T-helper 17 cell (primary cell): ENCODE results near the gene MAPK7. TPM values are rescaled to one million over a fixed set of nuclear protein-coding genes. Genes with fewer than 3 reads are reported as not detected.
A peak's percentile ranks its signal among the peaks of the same experiment; 100 is the strongest.

Experiments used
- ATAC-seq: fragments of 150-1000 bp; cut with Tn5 transposase; 2 replicates; pipeline ENCODE4 v1.10.0; 2021; ENCODE audit warnings: mild to moderate bottlenecking, moderate library complexity
- DNase-seq, 3 donors: peaks; one replicate each; pipeline versions ENCODE4 v3.0.0 to v3.0.0-alpha.2; 2020 to 2021
- H3K9me3 ChIP-seq: one replicate; pipeline ENCODE4 v1.7.0; 2013; ENCODE audit warnings: low read length, mild to moderate bottlenecking; ENCODE audit not compliant: control insufficient read depth, poor library complexity, severe bottlenecking
- H3K27ac Mint-ChIP-seq: one replicate; pipeline ENCODE4 v1.8.0; 2022; ENCODE audit warnings: mild to moderate bottlenecking, moderate library complexity, mixed read lengths
- H3K27me3 Mint-ChIP-seq: one replicate; pipeline ENCODE4 v1.8.0; 2022; ENCODE audit warnings: mixed read lengths
- H3K36me3 Mint-ChIP-seq: one replicate; pipeline ENCODE4 v1.8.0; 2022; ENCODE audit warnings: low read depth, mixed read lengths
- H3K4me1 Mint-ChIP-seq: one replicate; pipeline ENCODE4 v1.8.0; 2022; ENCODE audit warnings: mild to moderate bottlenecking, mixed read lengths
- H3K4me3 Mint-ChIP-seq: one replicate; pipeline ENCODE4 v1.8.0; 2022; ENCODE audit warnings: mild to moderate bottlenecking, moderate library complexity, mixed read lengths
- total RNA-seq, 4 donors: library from RNA in 2 of 4; stranded (reverse) in 2 of 4; gene quantifications; one replicate each; pipeline ENCODE4 v1.2.3 and lab custom pipeline; 2022 to 2026

The MAPK7 gene
- total RNA-seq, 2 donors from 2014 or later, result 16.7 to 20.3 TPM

DNA sequence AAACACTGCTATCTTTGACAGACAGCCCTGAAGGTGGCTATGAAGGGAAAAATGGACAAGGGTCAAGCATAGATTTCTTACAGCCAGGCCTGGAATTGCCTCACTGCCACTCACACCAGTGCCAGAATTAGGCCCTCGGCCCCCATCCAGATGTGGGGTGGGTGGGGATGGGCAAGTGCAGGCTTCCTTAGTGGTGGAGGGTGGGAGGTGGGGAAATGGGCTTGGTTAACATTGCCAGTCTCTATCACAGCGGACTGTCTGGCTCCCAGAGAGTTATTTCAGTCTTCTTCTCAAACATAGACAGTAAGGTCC lies 40.6 kb upstream of the MAPK7 start:
- no peaks in the 10 kb centered on the region for H3K9me3 ChIP-seq
- no peak for ATAC-seq
- Mint-ChIP-seq H3K27me3 (peaks cover 34% of the 10 kb centered on the region), H3K4me3 (no peak overlapping the region), H3K27ac (no peak overlapping the region), H3K36me3 (peaks cover 6% of the 10 kb centered on the region), H3K4me1 (peaks cover 11% of the 10 kb centered on the region)
- no peak for DNase-seq

DNA sequence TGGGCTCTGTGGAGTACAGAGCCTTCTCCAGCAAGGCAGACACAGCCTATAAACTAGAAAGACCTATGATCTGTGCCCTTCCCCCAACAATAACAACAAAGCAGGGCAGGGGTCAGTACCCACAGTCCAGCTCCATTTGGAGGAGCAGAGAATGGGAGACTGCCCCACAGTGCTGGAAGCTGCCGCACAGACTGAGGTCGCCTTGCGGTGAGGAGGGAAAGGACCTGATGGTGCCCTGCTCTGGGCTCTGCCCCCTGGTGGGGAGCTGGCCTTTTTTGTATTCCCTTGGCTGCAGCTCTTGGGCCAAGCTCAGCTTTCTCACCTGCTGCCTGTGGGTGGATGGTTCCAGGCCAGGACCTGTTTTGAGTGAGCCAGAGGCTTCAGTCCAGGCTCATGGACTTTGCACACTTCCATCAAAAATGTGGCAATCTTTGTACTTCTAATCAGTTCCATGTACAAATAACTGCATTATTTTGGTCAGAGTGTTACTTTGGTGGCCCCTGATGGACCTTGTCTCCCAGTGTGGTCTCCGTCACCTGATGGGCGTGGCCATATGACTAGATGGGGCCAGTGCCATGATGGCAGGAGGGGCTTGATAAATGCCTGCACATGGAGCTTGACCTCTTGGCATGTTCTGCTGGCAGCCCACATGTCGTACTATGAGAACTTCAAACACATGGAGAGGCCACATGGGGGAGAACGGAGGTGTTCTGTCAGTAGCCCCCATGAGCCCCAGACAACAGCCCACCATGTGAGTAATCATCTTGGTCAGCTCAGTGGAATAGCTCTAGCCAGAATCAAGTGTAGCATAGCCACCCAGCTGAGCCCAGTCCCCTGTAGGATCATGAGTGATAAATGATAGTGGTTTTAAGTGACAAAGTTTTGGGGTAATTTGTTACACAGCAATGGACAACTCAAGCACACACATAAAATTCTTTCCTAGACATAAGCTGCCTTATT lies 40.0 kb upstream of the MAPK7 start:
- ATAC-seq (peak; percentile 97), DNase-seq (peak; percentile 44 to 60 (median 48))
- Mint-ChIP-seq H3K27ac (no peak overlapping the region), H3K27me3 (peaks cover 34% of the 10 kb centered on the region), H3K36me3 (peaks cover 6% of the 10 kb centered on the region), H3K4me1 (peaks cover 10% of the 10 kb centered on the region), H3K4me3 (no peak overlapping the region)
- no peaks in the 10 kb centered on the region for H3K9me3 ChIP-seq

GRCh38 chr17:19339341-19339815 lies 38.9 kb upstream of the MAPK7 start:
- H3K4me1 Mint-ChIP-seq, result peaks cover 10% of the 10 kb centered on the region
- no peak for DNase-seq
- no peak overlapping the region for H3K4me3 Mint-ChIP-seq
- no peak for ATAC-seq
- no peak overlapping the region for H3K27ac Mint-ChIP-seq
- H3K27me3 Mint-ChIP-seq, result peaks cover 34% of the 10 kb centered on the region
- H3K9me3 ChIP-seq, result no peaks in the 10 kb centered on the region
- H3K36me3 Mint-ChIP-seq, result peaks cover 6% of the 10 kb centered on the region

DNA sequence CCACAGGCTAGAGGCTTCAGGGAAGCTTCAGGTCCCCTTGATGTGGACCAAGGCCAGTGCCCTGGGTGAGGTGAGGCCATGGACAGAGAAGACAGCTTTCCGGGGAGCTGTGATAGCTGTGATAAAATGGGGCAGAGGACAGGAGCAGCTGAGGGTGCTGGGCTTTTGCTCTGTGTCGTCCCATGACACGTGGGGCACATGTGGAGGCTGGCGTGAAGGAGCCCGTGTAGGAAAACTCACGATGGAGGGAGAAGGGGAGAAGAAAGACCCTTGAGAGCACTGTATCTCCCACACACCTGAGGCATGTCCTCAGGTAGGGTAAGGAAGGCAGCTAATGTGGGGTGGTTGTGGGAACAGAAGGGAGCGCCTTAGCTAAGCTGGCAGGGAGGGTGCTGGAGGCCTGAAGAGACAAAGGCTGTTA lies 37.1 kb upstream of the MAPK7 start:
- H3K4me1 Mint-ChIP-seq, result peaks cover 10% of the 10 kb centered on the region
- H3K27me3 Mint-ChIP-seq, result peaks cover 30% of the 10 kb centered on the region
- H3K9me3 ChIP-seq, result no peaks in the 10 kb centered on the region
- no peak for DNase-seq
- no peak overlapping the region for H3K4me3 Mint-ChIP-seq
- H3K36me3 Mint-ChIP-seq, result peaks cover 6% of the 10 kb centered on the region
- ATAC-seq, result no peak
- H3K27ac Mint-ChIP-seq, result no peak overlapping the region

DNA sequence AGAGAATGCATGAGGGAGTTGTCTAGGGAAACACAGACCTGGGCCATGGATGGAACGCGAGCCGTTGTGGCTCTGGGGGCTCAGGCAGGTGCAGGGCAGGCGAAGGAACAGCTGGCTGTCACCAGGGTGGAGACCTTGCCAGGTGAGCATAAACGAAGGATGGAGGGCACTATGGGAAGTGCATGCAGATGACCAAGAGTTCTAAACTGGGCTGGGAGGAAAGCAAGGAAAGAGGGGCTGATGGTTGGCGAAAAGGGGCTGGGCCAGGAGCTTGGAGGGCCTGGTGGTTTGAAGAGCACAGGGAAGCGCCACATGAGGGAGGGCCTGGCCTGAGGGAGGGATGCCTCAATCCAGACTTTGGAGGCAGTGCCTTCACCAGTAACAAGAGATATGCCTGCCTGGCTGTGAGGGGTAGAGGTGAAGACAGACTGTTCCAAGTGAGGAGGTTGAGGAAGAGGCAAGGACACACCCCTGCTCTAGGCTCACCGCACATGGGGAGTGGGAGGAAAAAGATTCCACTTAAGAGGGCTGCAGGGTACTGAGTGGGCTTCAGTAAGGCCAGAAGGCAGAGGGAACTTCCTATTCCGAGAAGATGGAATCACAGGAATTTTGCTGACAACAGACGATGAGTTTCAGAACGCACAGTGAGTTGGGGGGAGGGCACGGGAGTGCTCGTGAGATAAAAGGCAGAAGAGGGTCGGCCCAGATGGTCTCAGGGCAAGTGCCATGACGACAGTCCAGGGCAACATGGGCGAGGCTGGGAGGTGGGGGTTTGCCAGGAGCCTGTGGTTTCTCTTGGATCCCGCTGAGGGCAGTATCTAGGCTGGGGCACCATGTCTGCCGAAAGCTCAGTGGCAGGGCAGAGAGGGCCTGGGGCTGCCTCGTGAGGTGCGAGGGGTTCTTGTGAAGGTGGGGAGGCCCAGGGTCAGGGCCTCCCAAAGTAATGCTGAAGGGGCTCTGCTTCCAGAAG lies 36.4 kb upstream of the MAPK7 start:
- Mint-ChIP-seq H3K4me3 (no peak overlapping the region), H3K27ac (no peak overlapping the region), H3K36me3 (peaks cover 6% of the 10 kb centered on the region), H3K27me3 (peaks cover 32% of the 10 kb centered on the region), H3K4me1 (peaks cover 10% of the 10 kb centered on the region)
- DNase-seq (no peak), ATAC-seq (no peak)
- no peaks in the 10 kb centered on the region for H3K9me3 ChIP-seq

DNA sequence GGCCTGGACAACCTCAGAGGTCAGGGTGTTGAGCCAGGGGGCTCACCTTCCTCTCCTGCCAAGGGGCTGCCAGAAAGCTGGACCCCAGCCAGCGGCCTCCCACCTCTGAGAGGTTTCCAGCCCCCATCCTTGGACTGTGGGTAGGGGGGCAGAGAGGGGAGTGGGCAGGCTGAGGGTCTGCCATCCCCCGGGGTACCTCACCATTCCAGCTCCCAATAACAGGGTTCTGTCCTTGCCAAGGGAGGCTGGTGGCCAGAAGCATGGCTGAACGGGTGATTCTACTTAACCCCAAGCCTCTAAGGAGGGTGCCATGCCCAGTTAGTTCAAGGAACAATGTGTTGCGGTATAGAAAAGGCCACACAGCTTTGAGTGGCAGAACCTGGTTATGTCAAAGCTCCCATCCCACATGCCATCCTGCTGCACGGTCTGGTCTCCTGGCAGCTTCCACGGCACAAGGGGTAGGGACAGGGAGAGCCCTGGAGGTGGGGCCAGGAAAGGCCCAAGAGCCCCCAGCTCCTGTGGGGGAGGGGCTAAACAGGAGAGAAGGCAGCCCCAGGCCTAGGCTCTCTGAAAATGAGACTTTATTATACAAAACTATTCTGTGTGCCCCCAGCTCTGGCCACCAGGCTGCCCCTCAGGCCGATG lies 35.6 kb upstream of the MAPK7 start:
- ATAC-seq, result no peak
- no peaks in the 10 kb centered on the region for H3K9me3 ChIP-seq
- Mint-ChIP-seq H3K4me3 (no peak overlapping the region), H3K4me1 (peaks cover 8% of the 10 kb centered on the region), H3K27ac (no peak overlapping the region), H3K27me3 (peaks cover 28% of the 10 kb centered on the region), H3K36me3 (peaks cover 6% of the 10 kb centered on the region)
- no peak for DNase-seq

- Mint-ChIP-seq H3K36me3 (peaks cover 6% of the 10 kb centered on the region), H3K27me3 (peaks cover 28% of the 10 kb centered on the region), H3K27ac (no peak overlapping the region), H3K4me3 (no peak overlapping the region), H3K4me1 (peaks cover 8% of the 10 kb centered on the region)
- DNase-seq, result no peak
- no peak for ATAC-seq
- H3K9me3 ChIP-seq, result no peaks in the 10 kb centered on the region
Observed at GRCh38 chr17:19343256-19343630, 35.1 kb upstream of the MAPK7 start.

DNA sequence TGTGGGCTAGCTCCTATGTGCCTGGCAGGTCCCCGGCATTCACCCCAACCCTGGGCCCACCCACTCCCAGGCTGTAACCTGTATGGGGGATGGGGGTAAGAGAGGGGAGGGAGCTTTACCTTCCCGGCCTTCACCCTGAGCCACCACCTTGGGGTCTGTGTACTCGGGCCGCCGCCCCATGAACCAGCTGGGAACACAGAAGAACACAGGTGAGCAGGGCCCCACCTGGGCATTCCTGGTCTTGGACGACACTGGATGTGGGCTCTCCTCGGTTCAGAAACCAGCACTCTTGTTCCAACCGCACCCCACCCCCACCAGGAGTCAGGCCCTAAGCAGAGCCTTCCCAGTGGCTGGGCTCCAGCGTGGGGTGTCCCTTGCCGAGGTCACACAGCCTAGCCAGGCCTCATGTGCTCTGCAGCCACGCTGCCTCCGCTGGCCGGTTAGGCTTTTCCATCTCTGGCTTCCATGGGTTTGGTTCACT lies 34.6 kb upstream of the MAPK7 start:
- peaks cover 28% of the 10 kb centered on the region for H3K27me3 Mint-ChIP-seq
- peaks cover 8% of the 10 kb centered on the region for H3K4me1 Mint-ChIP-seq
- peaks cover 6% of the 10 kb centered on the region for H3K36me3 Mint-ChIP-seq
- no peak overlapping the region for H3K4me3 Mint-ChIP-seq
- H3K9me3 ChIP-seq, result no peaks in the 10 kb centered on the region
- H3K27ac Mint-ChIP-seq, result no peak overlapping the region
- ATAC-seq (no peak), DNase-seq (no peak)

DNA sequence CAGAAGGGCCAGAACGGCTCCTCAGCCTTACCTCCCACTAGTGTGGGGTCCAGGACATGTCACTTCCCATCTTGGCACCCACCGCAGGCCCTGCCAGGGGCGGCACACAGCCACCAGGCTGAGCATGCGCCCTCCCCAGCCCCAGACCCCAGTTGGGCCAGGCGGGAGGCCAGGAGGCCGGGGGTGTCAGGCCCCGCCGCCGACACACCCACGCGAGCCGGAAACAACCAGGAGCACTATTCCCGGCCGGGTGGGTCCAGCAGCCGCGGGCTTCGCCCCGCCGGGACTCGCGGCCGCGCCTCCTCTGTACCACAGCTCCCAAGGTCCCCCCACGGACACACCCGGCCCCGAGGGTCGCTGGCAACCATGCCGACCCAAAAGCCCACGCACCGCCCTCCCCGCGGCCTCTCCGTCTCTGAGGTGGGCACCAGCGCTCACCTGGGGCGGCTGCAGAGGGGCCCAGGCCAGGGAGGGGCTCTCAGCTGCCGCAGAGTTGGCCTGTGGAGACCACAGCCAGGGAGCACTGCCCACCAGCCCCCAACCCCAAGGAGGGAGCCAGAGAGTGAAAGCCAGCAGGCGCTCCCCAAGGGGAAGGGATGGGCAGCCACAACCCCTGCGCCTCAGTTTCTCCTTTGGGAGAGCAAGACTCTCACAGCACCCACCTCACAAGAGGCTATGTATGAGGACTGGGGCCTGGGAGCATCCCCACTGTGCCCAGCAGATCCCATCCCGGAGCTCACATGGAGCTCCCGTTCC lies 33.8 kb upstream of the MAPK7 start:
- H3K9me3 ChIP-seq, result no peaks in the 10 kb centered on the region
- Mint-ChIP-seq H3K27me3 (peaks cover 27% of the 10 kb centered on the region), H3K4me1 (peaks cover 8% of the 10 kb centered on the region), H3K27ac (no peak overlapping the region), H3K4me3 (no peak overlapping the region), H3K36me3 (peaks cover 6% of the 10 kb centered on the region)
- ATAC-seq (no peak), DNase-seq (no peak)

DNA sequence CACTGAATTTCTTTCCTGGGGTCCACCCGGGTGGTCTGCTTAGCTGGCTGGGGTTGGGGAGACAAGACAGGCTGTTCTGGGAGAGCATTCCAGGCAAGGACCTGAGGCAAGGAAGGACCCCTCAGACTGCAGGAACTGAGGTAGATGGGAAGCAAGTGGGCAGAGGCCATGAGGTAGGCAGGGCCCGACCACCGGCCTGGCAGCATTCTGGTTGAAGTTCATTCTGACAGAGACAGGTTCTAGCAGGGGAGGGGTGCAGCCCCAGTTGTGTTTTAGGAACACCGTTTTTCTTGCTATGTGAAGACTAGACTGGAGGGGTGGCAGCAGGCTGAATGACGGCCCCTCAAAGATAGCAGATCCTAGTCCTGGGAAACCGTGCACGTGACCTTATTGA lies 33.2 kb upstream of the MAPK7 start:
- DNase-seq (no peak), ATAC-seq (no peak)
- Mint-ChIP-seq H3K36me3 (peaks cover 6% of the 10 kb centered on the region), H3K4me3 (no peak overlapping the region), H3K27me3 (peaks cover 29% of the 10 kb centered on the region), H3K4me1 (peaks cover 8% of the 10 kb centered on the region), H3K27ac (no peak overlapping the region)
- no peaks in the 10 kb centered on the region for H3K9me3 ChIP-seq

GRCh38 chr17:19345486-19346350 lies 32.6 kb upstream of the MAPK7 start:
- no peak overlapping the region for H3K27ac Mint-ChIP-seq
- peaks cover 6% of the 10 kb centered on the region for H3K36me3 Mint-ChIP-seq
- H3K4me1 Mint-ChIP-seq, result peaks cover 8% of the 10 kb centered on the region
- H3K9me3 ChIP-seq, result no peaks in the 10 kb centered on the region
- peaks cover 29% of the 10 kb centered on the region for H3K27me3 Mint-ChIP-seq
- H3K4me3 Mint-ChIP-seq, result no peak overlapping the region
- DNase-seq (no peak), ATAC-seq (no peak)
